GM23248 (cell line): ENCODE measurements around the gene GRK6. TPM values are rescaled to one million over a fixed set of nuclear protein-coding genes. Genes with fewer than 3 reads are reported as not detected.

ENCODE experiments used
- DNase-seq: peaks from one replicate; pipeline ENCODE4 v3.0.0-alpha.2; 2015
- H2AFZ ChIP-seq: fragments of 200-600 bp; sonication (generic); 2 replicates; pipeline ENCODE4 v1.6.1; 2016; ENCODE audit warnings: antibody characterized with exemption
- H3F3A ChIP-seq: fragments of 200-600 bp; sonication (generic); 2 replicates; pipeline ENCODE4 v1.6.1; 2016; ENCODE audit warnings: mild to moderate bottlenecking, antibody characterized with exemption, mixed run types; ENCODE audit not compliant: insufficient read depth
- H3K27ac ChIP-seq: fragments of 200-600 bp; sonication (generic); 2 replicates; pipeline ENCODE4 v1.5.1; 2016; ENCODE audit warnings: mild to moderate bottlenecking
- H3K27me3 ChIP-seq: fragments of 200-600 bp; sonication (generic); replicated peaks from 2 replicates; pipeline ENCODE4 v1.6.1; 2016; ENCODE audit warnings: mild to moderate bottlenecking; ENCODE audit not compliant: insufficient read depth
- H3K36me3 ChIP-seq: fragments of 200-600 bp; sonication (generic); 2 replicates; pipeline ENCODE4 v1.6.1; 2016; ENCODE audit warnings: low read depth, mild to moderate bottlenecking
- H3K4me1 ChIP-seq: fragments of 200-600 bp; sonication (generic); 2 replicates; pipeline ENCODE4 v1.6.1; 2016; ENCODE audit warnings: mild to moderate bottlenecking; ENCODE audit not compliant: insufficient read depth
- H3K4me2 ChIP-seq: fragments of 200-600 bp; sonication (generic); one replicate; pipeline ENCODE4 v1.6.1; 2016; ENCODE audit warnings: mild to moderate bottlenecking; ENCODE audit not compliant: unreplicated experiment
- H3K4me3 ChIP-seq: fragments of 200-600 bp; sonication (generic); 2 replicates; pipeline ENCODE4 v1.5.1; 2016; ENCODE audit warnings: mild to moderate bottlenecking
- H3K79me2 ChIP-seq: fragments of 200-600 bp; sonication (generic); 2 replicates; pipeline ENCODE4 v1.6.1; 2016; ENCODE audit warnings: mild to moderate bottlenecking; ENCODE audit not compliant: insufficient read depth
- H3K9ac ChIP-seq: fragments of 200-600 bp; sonication (generic); 2 replicates; pipeline ENCODE4 v1.6.1; 2016; ENCODE audit warnings: mild to moderate bottlenecking
- H3K9me2 ChIP-seq: fragments of 200-600 bp; sonication (generic); 2 replicates; pipeline ENCODE4 v1.6.1; 2016; ENCODE audit warnings: mixed run types, mild to moderate bottlenecking, moderate library complexity; ENCODE audit not compliant: insufficient read depth
- H3K9me3 ChIP-seq: fragments of 200-600 bp; sonication (generic); one replicate; pipeline ENCODE4 v1.6.1; 2017; ENCODE audit warnings: low read depth
- H4K20me1 ChIP-seq: fragments of 200-600 bp; sonication (generic); 2 replicates; pipeline ENCODE4 v1.6.0; 2016; ENCODE audit not compliant: insufficient read depth
- EZH2 ChIP-seq: fragments of 200-600 bp; sonication (generic); IDR thresholded peaks from 2 replicates; pipeline ENCODE4 v1.6.1; 2018; ENCODE audit warnings: antibody characterized with exemption, mild to moderate bottlenecking; ENCODE audit not compliant: insufficient read depth, poor library complexity, severe bottlenecking
- EZH2phosphoT487 ChIP-seq: fragments of 200-600 bp; sonication (generic); IDR thresholded peaks from 2 replicates; pipeline ENCODE4 v1.6.1; 2018; ENCODE audit warnings: antibody characterized with exemption, moderate library complexity, mild to moderate bottlenecking, low read depth; ENCODE audit not compliant: insufficient read depth
- WGBS, 2 experiments: methylation state at CpG; one replicate each; pipeline ENCODE4 v1.1.6; 2015 to 2017; ENCODE audit warnings: low lambda C conversion rate in 2 of 2, low coverage in 1 of 2; ENCODE audit errors: missing lambda C conversion rate in 2 of 2; 5-methylcytosine and 5-hydroxymethylcytosine counted together
- in situ Hi-C: fragments of 300-500 bp; cut with MboI; formaldehyde crosslinking; loops from 2 replicates; pipeline ENCODE4 v1.15.0; 2020
- polyA plus RNA-seq: library from polyadenylated mRNA; unstranded; fragments of >200 nt; fragmentation: Nextera tagmentation; extraction: Ambion mirVana; gene quantifications from 2 replicates; pipeline ENCODE4 v1.2.1, GENCODE V29; 2016
- total RNA-seq: library from RNA; depleted of rRNA; stranded (reverse); fragments of >200 nt; shearing (Covaris generic); gene quantifications from 2 replicates; pipeline ENCODE4 v1.2.3, GENCODE V29; 2014

The GRK6 gene
- total and polyA plus RNA-seq, 2 experiments from 2014 or later: 7.7 to 30.4 TPM

DNA sequence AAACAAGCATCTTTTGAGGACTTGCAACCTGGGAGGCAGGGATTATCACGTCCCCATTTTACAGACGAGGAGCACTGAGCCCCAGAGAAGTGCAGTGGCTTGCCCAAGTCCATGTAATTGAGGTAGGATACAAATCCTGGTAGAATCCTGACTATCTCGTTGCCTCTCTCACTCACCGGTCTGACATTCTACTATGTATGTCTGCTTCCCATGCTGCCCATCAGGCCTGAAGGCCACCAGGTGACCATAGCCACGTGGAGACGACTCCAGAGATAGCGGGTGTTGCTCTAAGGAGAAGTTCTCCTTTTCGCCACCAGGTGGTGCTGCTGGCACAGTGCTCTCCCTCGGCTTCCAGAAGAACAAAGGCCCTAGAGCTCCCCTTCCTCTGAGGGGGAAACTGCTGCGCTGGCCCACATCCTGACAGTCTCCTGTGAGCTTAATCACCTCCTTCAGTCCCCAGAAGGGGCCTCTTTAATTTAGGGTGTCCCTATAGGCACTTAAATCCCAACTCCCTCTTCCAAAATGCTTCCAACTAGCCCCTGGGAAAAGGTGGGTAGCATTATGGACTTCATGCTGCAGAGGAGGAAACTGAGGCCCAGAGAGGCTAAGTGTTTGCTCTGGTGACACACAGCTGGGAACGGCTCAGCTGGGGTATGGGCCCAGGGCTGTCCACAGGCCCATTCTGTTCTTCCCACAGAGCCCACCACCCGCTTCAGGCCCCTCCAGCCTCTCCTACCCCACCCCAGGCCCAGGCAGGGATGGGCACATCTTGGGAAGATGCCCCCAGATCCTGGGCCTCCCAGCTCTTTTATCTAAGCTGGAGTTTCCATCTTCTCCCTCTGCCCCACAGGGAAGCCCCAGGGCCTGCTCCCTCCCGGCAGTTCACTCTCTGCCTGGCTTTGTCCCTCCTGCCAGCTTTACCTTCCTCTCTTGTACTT, 35.8 kb upstream of the GRK6 start:
- no peaks in the 10 kb centered on the region for H3K27me3 ChIP-seq
- peaks cover 15% of the 10 kb centered on the region for H3K4me1 ChIP-seq
- peaks cover 23% of the 10 kb centered on the region for H3F3A ChIP-seq
- peak; percentile 79 for DNase-seq
- no peak overlapping the region for H2AFZ ChIP-seq
- H3K4me3 ChIP-seq: no peak overlapping the region
- no peaks in the 10 kb centered on the region for H4K20me1 ChIP-seq
- no peaks in the 10 kb centered on the region for H3K36me3 ChIP-seq
- H3K4me2 ChIP-seq: no peak overlapping the region
- H3K9ac ChIP-seq: peak overlapping the region; percentile 62
- H3K79me2 ChIP-seq: no peaks in the 10 kb centered on the region
- TF ChIP-seq EZH2phosphoT487 (no peak), EZH2 (no peak)
- in situ Hi-C loops: loop anchor here (10.0 kb wide), 1 partner anchor 64 kb away; no protein-coding TSS in a partner anchor
- H3K9me2 ChIP-seq: no peaks in the 10 kb centered on the region
- peak overlapping the region; percentile 82; the same call in 1 of the 2 replicates for H3K27ac ChIP-seq
- 16 to 17% methylated on average over 13 of the region's 13 CpGs for WGBS, 2 experiments
- H3K9me3 ChIP-seq: no peaks in the 10 kb centered on the region

DNA sequence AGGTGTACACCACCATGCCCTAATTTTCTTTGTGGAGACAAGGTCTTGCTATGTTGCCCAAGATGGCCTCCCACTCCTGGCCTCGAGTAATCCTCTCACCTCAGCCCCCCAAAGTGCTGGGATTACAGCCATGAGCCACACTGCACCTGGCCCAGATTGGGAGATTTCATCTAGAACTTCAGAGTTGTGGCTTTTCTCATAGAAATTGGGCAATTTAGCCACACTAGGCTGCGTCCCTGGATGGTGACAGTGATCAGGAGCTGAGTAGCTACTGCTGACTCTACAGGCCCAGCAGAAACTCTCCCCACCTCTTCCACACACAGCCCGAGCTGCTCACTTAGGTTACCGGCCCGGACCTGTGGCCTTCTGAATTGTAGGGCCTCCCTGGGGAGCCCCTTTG, 33.7 kb upstream of the GRK6 start:
- H3K9me2 ChIP-seq: no peaks in the 10 kb centered on the region
- H4K20me1 ChIP-seq: no peaks in the 10 kb centered on the region
- in situ Hi-C loops: loop anchor here (10.0 kb wide), 1 partner anchor 62 kb away; no protein-coding TSS in a partner anchor
- WGBS, 2 experiments: 66 to 69% methylated on average over 5 of the region's 5 CpGs
- TF ChIP-seq EZH2phosphoT487 (no peak), EZH2 (no peak)
- no peaks in the 10 kb centered on the region for H3K27me3 ChIP-seq
- no peak overlapping the region for H3K4me3 ChIP-seq
- no peak overlapping the region for H2AFZ ChIP-seq
- H3K79me2 ChIP-seq: no peaks in the 10 kb centered on the region
- no peak overlapping the region for H3K4me2 ChIP-seq
- peaks cover 15% of the 10 kb centered on the region for H3K4me1 ChIP-seq
- no peak overlapping the region for H3K9ac ChIP-seq
- no peaks in the 10 kb centered on the region for H3K36me3 ChIP-seq
- DNase-seq: no peak
- H3K27ac ChIP-seq: no peak overlapping the region
- H3F3A ChIP-seq: peaks cover 23% of the 10 kb centered on the region
- no peaks in the 10 kb centered on the region for H3K9me3 ChIP-seq

DNA sequence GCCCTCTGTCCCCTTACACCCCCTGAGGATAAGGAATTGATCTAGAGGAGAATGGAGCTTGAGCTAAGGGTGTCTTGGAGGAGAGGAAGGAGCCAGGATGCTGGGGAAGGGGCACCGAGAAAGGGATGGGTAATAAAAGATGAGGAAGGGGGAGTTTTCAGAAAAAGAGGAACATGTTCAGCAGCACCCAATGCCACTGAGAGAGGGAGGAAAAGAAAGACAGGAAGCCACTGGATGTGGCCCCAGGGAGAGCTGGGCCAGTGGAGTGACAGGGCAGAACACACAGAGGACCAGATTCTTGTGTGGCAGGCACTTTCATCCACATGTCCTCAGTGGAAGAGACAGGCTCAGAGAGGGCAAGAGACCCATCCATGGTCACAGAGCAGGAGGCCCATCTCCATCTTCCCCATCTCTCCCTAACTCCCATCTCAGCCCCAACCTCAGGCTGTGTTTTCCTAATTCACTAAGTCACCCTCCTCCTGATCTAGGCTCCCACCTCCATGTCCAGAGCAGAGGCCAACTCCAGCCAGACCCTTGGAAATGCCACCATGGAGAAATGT, 33.2 kb upstream of the GRK6 start:
- Histone ChIP-seq H3K27me3 (0 out of 2 replicates have a peak, but pooled peaks cover 4% of the 10 kb centered on the region), H3K36me3 (no peaks in the 10 kb centered on the region), H3K79me2 (no peaks in the 10 kb centered on the region), H3F3A (peaks cover 19% of the 10 kb centered on the region), H3K4me1 (peaks cover 15% of the 10 kb centered on the region), H2AFZ (no peak overlapping the region), H3K27ac (no peak overlapping the region), H3K4me3 (no peak overlapping the region), H3K9me2 (no peaks in the 10 kb centered on the region), H3K4me2 (no peak overlapping the region), H4K20me1 (no peaks in the 10 kb centered on the region), H3K9me3 (no peaks in the 10 kb centered on the region), H3K9ac (no peak overlapping the region)
- TF ChIP-seq EZH2phosphoT487 (no peak), EZH2 (no peak)
- WGBS, 2 experiments: 73 to 96% methylated on average over 1 of the region's 1 CpG
- no peak for DNase-seq
- in situ Hi-C loops: loop anchor here (10.0 kb wide), 1 partner anchor 62 kb away; no protein-coding TSS in a partner anchor

DNA sequence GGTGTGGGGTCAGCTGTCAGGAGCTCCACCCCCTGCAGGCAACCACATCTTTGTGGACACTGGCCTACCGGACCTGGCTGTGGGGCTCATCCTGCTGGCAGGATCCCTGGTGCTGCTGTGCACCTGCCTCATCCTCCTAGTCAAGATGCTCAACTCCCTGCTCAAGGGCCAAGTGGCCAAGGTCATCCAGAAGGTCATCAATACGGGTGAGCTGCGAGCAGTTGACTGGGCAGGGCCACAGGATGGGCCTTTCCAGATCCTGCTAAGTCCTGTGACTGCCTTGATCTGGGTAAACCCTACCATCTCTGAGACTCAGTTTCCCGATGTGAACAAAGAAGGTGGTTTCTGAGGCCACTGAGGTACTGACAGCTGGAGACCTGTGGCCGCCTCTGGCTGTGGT, 32.5 kb upstream of the GRK6 start:
- in situ Hi-C loops: loop anchor here (10.0 kb wide), 1 partner anchor 61 kb away; no protein-coding TSS in a partner anchor

More for the DNA sequence above, 32.5 kb upstream of the GRK6 start:
- H3K4me1 ChIP-seq: peaks cover 11% of the 10 kb centered on the region
- H2AFZ ChIP-seq: no peak overlapping the region
- H3K4me3 ChIP-seq: no peak overlapping the region
- 51 to 71% methylated on average over 5 of the region's 5 CpGs for WGBS, 2 experiments
- peaks cover 12% of the 10 kb centered on the region for H3F3A ChIP-seq
- no peaks in the 10 kb centered on the region for H3K9me2 ChIP-seq
- H3K27me3 ChIP-seq: 0 out of 2 replicates have a peak, but pooled peaks cover 10% of the 10 kb centered on the region
- TF ChIP-seq EZH2phosphoT487: no peak
- no peak overlapping the region for H3K4me2 ChIP-seq
- no peaks in the 10 kb centered on the region for H4K20me1 ChIP-seq
- no peaks in the 10 kb centered on the region for H3K79me2 ChIP-seq
- no peak overlapping the region for H3K27ac ChIP-seq
- no peak for DNase-seq
- no peaks in the 10 kb centered on the region for H3K9me3 ChIP-seq
- no peaks in the 10 kb centered on the region for H3K36me3 ChIP-seq
- no peak overlapping the region for H3K9ac ChIP-seq
